K562 (cell line): Measurements from ENCODE around the gene SPTBN2. TPM values are rescaled to one million over a fixed set of nuclear protein-coding genes. Genes with fewer than 3 reads are reported as not detected.
A peak's percentile ranks its signal among the peaks of the same experiment; 100 is the strongest.

ENCODE experiments used
- ATAC-seq: fragments of 200-7000 bp; cut with Tn5 transposase; 3 replicates; pipeline ENCODE4 v1.9.1; 2020; ENCODE audit warnings: moderate library complexity
- BruUV-seq: library from RNA; stranded (reverse); fragments of 400-500 nt; replicated peaks from 2 replicates; lab custom pipeline; 2021; lab: Mats Ljungman, UMichigan
- CTCF ChIA-PET: fragments of 300-600 bp; formaldehyde crosslinking; extraction: SDS; loops from one replicate; lab custom pipeline; 2021; ENCODE audit warnings: low intra/inter-chr PET ratio; lab: Yijun Ruan, JAX
- POLR2A ChIA-PET: fragments of 300-600, 350-650 bp; sonication (Branson Sonifier 250); formaldehyde crosslinking; extraction: SDS; loops from one replicate; lab custom pipeline; 2021; ENCODE audit warnings: antibody characterized with exemption, inconsistent platforms; lab: Yijun Ruan, JAX
- DNase-seq, 4 experiments: peaks; one replicate each; pipeline versions ENCODE4 v3.0.0 to v3.0.0-alpha.2; 2011 to 2018; ENCODE audit warnings: low spot score in 3 of 4, mixed read lengths in 3 of 4; ENCODE audit errors: extremely low read depth in 1 of 4
- FAIRE-seq: peaks from 2 replicates; lab custom pipeline; 2011; peaks lifted over from hg19 to GRCh38; lab: Jason Lieb, UNC
- H2AFZ ChIP-seq: 2 replicates; pipeline ENCODE4 v1.6.0; 2011; ENCODE audit warnings: low read depth, low read length, control low read depth, inconsistent platforms
- H3K27ac ChIP-seq: fragments of 200-600 bp; 3 replicates; pipeline ENCODE4 v1.8.0; 2011; ENCODE audit warnings: low read depth, mild to moderate bottlenecking, control low read depth, inconsistent platforms, low read length, moderate library complexity, mixed read lengths; ENCODE audit errors: extremely low read depth
- H3K27me3 ChIP-seq, 2 experiments: fragments of 300-600 bp in 1 of 2; 2 replicates in 1 of 2; 3 replicates in 1 of 2; pipeline versions ENCODE4 v1.6.0 to v1.8.0; 2011; ENCODE audit warnings: inconsistent platforms in 2 of 2, low read length in 2 of 2, mild to moderate bottlenecking in 1 of 2, mixed read lengths in 1 of 2, moderate library complexity in 1 of 2; ENCODE audit not compliant: control insufficient read depth in 2 of 2, insufficient read depth in 2 of 2
- H3K36me3 ChIP-seq: fragments of 300-600 bp; 3 replicates; pipeline ENCODE4 v1.8.0; 2011; ENCODE audit warnings: mild to moderate bottlenecking, low read length, inconsistent platforms; ENCODE audit not compliant: control insufficient read depth, insufficient read depth
- H3K4me1 ChIP-seq, 2 experiments: fragments of 200-600 bp in 1 of 2; replicated peaks in 1 of 2; 2 replicates in 1 of 2; 3 replicates in 1 of 2; pipeline versions ENCODE4 v1.5.1 to v1.8.0; 2011; ENCODE audit warnings: inconsistent platforms in 2 of 2, low read length in 2 of 2, mild to moderate bottlenecking in 1 of 2, mixed read lengths in 1 of 2, moderate library complexity in 1 of 2; ENCODE audit not compliant: control insufficient read depth in 2 of 2, insufficient read depth in 2 of 2
- H3K4me2 ChIP-seq: 2 replicates; pipeline ENCODE4 v1.6.1; 2011; ENCODE audit warnings: low read length, control low read depth, inconsistent platforms, mixed read lengths; ENCODE audit not compliant: insufficient read depth
- H3K4me3 ChIP-seq: fragments of 200-600 bp; sonication (generic), shearing (Covaris generic); 2 replicates; pipeline ENCODE4 v1.5.1; 2016; ENCODE audit warnings: control low read depth, inconsistent platforms
- H3K79me2 ChIP-seq: fragments of 200-600 bp; 3 replicates; pipeline ENCODE4 v1.8.0; 2011; ENCODE audit warnings: low read length, inconsistent platforms; ENCODE audit not compliant: control insufficient read depth, insufficient read depth
- H3K9ac ChIP-seq, 2 experiments: 2 replicates each; pipeline versions ENCODE4 v1.6.0 to v1.6.1; 2011; ENCODE audit warnings: low read depth in 2 of 2, low read length in 2 of 2, control low read depth in 1 of 2, inconsistent platforms in 1 of 2, mild to moderate bottlenecking in 1 of 2, mixed read lengths in 1 of 2; ENCODE audit not compliant: insufficient read depth in 1 of 2
- H3K9me1 ChIP-seq: one replicate; pipeline ENCODE4 v1.6.0; 2011; ENCODE audit warnings: inconsistent platforms, mild to moderate bottlenecking, low read length, moderate library complexity; ENCODE audit not compliant: control insufficient read depth, insufficient read depth
- H3K9me3 ChIP-seq: replicated peaks from 2 replicates; pipeline ENCODE4 v1.5.1; 2011; ENCODE audit warnings: low read depth, low read length, inconsistent platforms; ENCODE audit not compliant: control insufficient read depth, insufficient read depth
- H4K20me1 ChIP-seq: replicated peaks from 2 replicates; pipeline ENCODE4 v1.6.1; 2011; ENCODE audit warnings: low read length, inconsistent platforms, mixed read lengths; ENCODE audit not compliant: control insufficient read depth, insufficient read depth
- ASH1L ChIP-seq: fragments of 450-650 bp; IDR thresholded peaks from 2 replicates; pipeline ENCODE4 v1.6.1; 2018; ENCODE audit warnings: borderline replicate concordance, mild to moderate bottlenecking, low read depth; ENCODE audit not compliant: partially characterized antibody
- BHLHE40 ChIP-seq: IDR thresholded peaks from 2 replicates; pipeline ENCODE4 v1.6.1; 2011; ENCODE audit warnings: low read length, improper control_type of control experiment
- BMI1 ChIP-seq: fragments of 150-350 bp; IDR thresholded peaks from 2 replicates; pipeline ENCODE4 v1.6.1; 2014; ENCODE audit warnings: low read length
- FOSL1 ChIP-seq: fragments of 200-800 bp; sonication (Bioruptor generic); conservative IDR thresholded peaks from 2 replicates; pipeline ENCODE4 v1.6.1; 2016; ENCODE audit warnings: missing genetic modification characterization, missing compliant biosample characterization
- MBD2 ChIP-seq: sonication (generic); IDR thresholded peaks from 2 replicates; pipeline ENCODE4 v1.6.1; 2016; ENCODE audit warnings: low read depth, borderline replicate concordance
- OTX1 ChIP-seq: fragments of 450-650 bp; formaldehyde crosslinking; IDR thresholded peaks from 2 replicates; pipeline ENCODE4 v1.4.0; 2022; ENCODE audit warnings: mild to moderate bottlenecking
- RAD51 ChIP-seq: fragments of 450-650 bp; IDR thresholded peaks from 2 replicates; pipeline ENCODE4 v1.7.1; 2016; ENCODE audit warnings: low read depth, mild to moderate bottlenecking, borderline replicate concordance
- ZNF24 ChIP-seq: fragments of 450-650 bp; IDR thresholded peaks from 2 replicates; pipeline ENCODE4 v1.6.1; 2016
- ZNF347 ChIP-seq: fragments of 450-650 bp; formaldehyde crosslinking; IDR thresholded peaks from 2 replicates; pipeline ENCODE4 v1.4.0; 2020; ENCODE audit warnings: low read depth, mild to moderate bottlenecking, moderate library complexity
- WGBS: fragments of 100-300 bp; shearing (Covaris generic); methylation state at CpG from one replicate; pipeline ENCODE4 v1.1.6; 2016; ENCODE audit warnings: low coverage, mixed read lengths; ENCODE audit not compliant: insufficient coverage; ENCODE audit errors: missing lambda C conversion rate; 5-methylcytosine and 5-hydroxymethylcytosine counted together
- in situ Hi-C: fragments of 300-500 bp; cut with MboI; formaldehyde crosslinking; loops from 4 replicates; pipeline ENCODE4 v1.15.0; 2018; ENCODE audit warnings: inconsistent platforms, mixed read lengths
- intact Hi-C: fragments of 100-400 bp; cut with micrococcal nuclease; formaldehyde crosslinking; loops from 2 replicates; pipeline ENCODE4 v1.14.2; 2022
- polyA plus RNA-seq, 8 experiments: library from polyadenylated mRNA; depleted of rRNA in 4 of 8; stranded (reverse) in 5 of 8; unstranded in 3 of 8; fragments of >200 nt; fragmentation: Nextera tagmentation in 2 of 8; fragmentation: Illumina TruSeq in 1 of 8; extraction: Ambion mirVana in 2 of 8; extraction: Trizol in 1 of 8; gene quantifications; 2 replicates each; pipeline versions ENCODE4 v1.2.1 to v1.2.3, GENCODE V29; 2011 to 2014; ENCODE audit warnings: inconsistent platforms in 1 of 8, missing spikeins in 1 of 8
- total RNA-seq, 7 experiments: library from RNA; depleted of rRNA in 6 of 7; stranded (reverse); fragments of >200 nt in 6 of 7; fragmentation: Illumina TruSeq in 2 of 7; extraction: Trizol in 2 of 7; gene quantifications; 2 replicates each; pipeline versions ENCODE4 v1.2.1 to v1.2.3, GENCODE V29; 2011 to 2021; ENCODE audit warnings: low replicate concordance in 1 of 7
- TF ChIP-seq, protein P1 (sequence below): fragments of 250-450 bp; sonication (Bioruptor Pico); IDR thresholded peaks from 2 replicates; pipeline ENCODE4 v1.8.0; 2021; ENCODE audit warnings: mild to moderate bottlenecking, moderate library complexity
- TF ChIP-seq, protein P2 (sequence below): sonication (generic); formaldehyde crosslinking; IDR thresholded peaks from 2 replicates; pipeline ENCODE4 v1.8.0; 2023; ENCODE audit warnings: mild to moderate bottlenecking, missing genetic modification reagents

Gene SPTBN2
- total and polyA plus RNA-seq, 9 of the 15 experiments (the other 6 are each of a cell fraction or from before 2014, with no cell fraction given) = 0.38 to 56.5 (median 19.7) TPM

DNA sequence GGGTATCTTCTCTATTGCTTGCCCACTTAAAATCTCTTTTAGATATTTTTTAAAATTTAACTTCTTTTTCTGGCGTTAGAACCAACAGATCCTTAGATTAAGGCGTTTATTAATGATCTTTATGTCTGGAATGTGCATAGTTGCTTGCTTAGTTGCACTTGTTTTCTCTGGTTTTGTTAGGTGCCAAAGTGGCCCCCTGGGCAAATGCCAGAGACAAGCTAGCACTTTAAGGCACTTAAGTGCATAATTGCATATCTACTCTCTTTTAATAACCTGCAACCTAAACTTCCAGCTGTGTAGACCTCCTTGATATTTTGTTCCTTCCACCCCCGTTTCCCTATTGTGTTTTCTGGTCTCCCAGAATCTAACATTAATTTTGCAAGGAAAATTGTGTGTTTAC lies 87.2 kb downstream of the SPTBN2 start:
- Histone ChIP-seq H3K9me1 (peaks cover 6% of the 10 kb centered on the region), H3K4me2 (peak overlapping the region; percentile 20), H4K20me1 (peaks cover 78% of the 10 kb centered on the region), H2AFZ (no peak overlapping the region), H3K27me3 (no peaks in the 10 kb centered on the region), H3K4me1 (peaks cover 24% of the 10 kb centered on the region in 2 experiments), H3K4me3 (peak overlapping the region; percentile 73; the same call in 1 of the 2 replicates), H3K79me2 (peaks cover 98% of the 10 kb centered on the region), H3K27ac (no peak overlapping the region), H3K9ac (peak overlapping the region in 1 of 2 experiments; percentile 96; a peak in 1 of 4 replicates), H3K36me3 (peaks cover 80% of the 10 kb centered on the region), H3K9me3 (no peaks in the 10 kb centered on the region)
- intact Hi-C loops (no loop called here), in situ Hi-C loops (no loop called here)
- DNase-seq (no peak), FAIRE-seq (no peak), ATAC-seq (no peak)
- BruUV-seq = no TSS peak
- POLR2A ChIA-PET = interaction anchor here (0.6 to 26.4 kb wide), 4 partner anchors 9 to 20 kb away, joined by 3 to 387 read pairs (median 72); partner anchors contain the start of gene RBM14
- TF ChIP-seq RAD51 (no peak), BHLHE40 (no peak), ZNF347 (CRISPR knock-in tag) (no peak), ZNF24 (no peak), MBD2 (no peak), BMI1 (no peak), ASH1L (no peak), FOSL1 (tag) (no peak), OTX1 (CRISPR knock-in tag) (no peak)
- TF ChIP-seq, protein P1, sequence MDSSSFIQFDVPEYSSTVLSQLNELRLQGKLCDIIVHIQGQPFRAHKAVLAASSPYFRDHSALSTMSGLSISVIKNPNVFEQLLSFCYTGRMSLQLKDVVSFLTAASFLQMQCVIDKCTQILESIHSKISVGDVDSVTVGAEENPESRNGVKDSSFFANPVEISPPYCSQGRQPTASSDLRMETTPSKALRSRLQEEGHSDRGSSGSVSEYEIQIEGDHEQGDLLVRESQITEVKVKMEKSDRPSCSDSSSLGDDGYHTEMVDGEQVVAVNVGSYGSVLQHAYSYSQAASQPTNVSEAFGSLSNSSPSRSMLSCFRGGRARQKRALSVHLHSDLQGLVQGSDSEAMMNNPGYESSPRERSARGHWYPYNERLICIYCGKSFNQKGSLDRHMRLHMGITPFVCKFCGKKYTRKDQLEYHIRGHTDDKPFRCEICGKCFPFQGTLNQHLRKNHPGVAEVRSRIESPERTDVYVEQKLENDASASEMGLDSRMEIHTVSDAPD = no peak
- TF ChIP-seq, protein P2, sequence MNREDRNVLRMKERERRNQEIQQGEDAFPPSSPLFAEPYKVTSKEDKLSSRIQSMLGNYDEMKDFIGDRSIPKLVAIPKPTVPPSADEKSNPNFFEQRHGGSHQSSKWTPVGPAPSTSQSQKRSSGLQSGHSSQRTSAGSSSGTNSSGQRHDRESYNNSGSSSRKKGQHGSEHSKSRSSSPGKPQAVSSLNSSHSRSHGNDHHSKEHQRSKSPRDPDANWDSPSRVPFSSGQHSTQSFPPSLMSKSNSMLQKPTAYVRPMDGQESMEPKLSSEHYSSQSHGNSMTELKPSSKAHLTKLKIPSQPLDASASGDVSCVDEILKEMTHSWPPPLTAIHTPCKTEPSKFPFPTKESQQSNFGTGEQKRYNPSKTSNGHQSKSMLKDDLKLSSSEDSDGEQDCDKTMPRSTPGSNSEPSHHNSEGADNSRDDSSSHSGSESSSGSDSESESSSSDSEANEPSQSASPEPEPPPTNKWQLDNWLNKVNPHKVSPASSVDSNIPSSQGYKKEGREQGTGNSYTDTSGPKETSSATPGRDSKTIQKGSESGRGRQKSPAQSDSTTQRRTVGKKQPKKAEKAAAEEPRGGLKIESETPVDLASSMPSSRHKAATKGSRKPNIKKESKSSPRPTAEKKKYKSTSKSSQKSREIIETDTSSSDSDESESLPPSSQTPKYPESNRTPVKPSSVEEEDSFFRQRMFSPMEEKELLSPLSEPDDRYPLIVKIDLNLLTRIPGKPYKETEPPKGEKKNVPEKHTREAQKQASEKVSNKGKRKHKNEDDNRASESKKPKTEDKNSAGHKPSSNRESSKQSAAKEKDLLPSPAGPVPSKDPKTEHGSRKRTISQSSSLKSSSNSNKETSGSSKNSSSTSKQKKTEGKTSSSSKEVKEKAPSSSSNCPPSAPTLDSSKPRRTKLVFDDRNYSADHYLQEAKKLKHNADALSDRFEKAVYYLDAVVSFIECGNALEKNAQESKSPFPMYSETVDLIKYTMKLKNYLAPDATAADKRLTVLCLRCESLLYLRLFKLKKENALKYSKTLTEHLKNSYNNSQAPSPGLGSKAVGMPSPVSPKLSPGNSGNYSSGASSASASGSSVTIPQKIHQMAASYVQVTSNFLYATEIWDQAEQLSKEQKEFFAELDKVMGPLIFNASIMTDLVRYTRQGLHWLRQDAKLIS (CRISPR knock-in tag) = no peak
- CTCF ChIA-PET = no interaction called here
- 49% methylated on average over 3 of the region's 3 CpGs for WGBS
